Stomach (tissue), 9 donors: Measurements from ENCODE around the gene DDX54. TPM values are rescaled to one million over a fixed set of nuclear protein-coding genes. Genes with fewer than 3 reads are reported as not detected.

Experiments used
- DNase-seq, 2 donors: peaks; one replicate each; pipeline versions ENCODE4 v3.0.0 to v3.0.0-alpha.2; 2013 to 2019
- H3K27ac ChIP-seq, 5 donors: fragments of 200-600 bp in 4 of 5; sonication (generic) in 4 of 5; one replicate each; pipeline ENCODE4 v1.5.1; 2013 to 2019; ENCODE audit warnings: mild to moderate bottlenecking in 1 of 5, moderate library complexity in 1 of 5
- H3K27me3 ChIP-seq, 3 donors: fragments of 200-600 bp; sonication (generic); one replicate each; pipeline ENCODE4 v1.5.1; 2017 to 2019; ENCODE audit warnings: mixed run types in 1 of 3
- H3K36me3 ChIP-seq, 4 donors: fragments of 200-600 bp; sonication (generic); 1 replicate in 3 of 4; 2 replicates in 1 of 4; pipeline ENCODE4 v1.5.1; 2016 to 2019
- H3K4me1 ChIP-seq, 4 donors: fragments of 200-600 bp; sonication (generic); one replicate each; pipeline ENCODE4 v1.5.1; 2016 to 2019
- H3K4me3 ChIP-seq, 4 donors: fragments of 200-600 bp; sonication (generic) in 3 of 4; one replicate each; pipeline ENCODE4 v1.5.1; 2016 to 2019; ENCODE audit warnings: mild to moderate bottlenecking in 1 of 4
- H3K9me3 ChIP-seq, 4 donors: fragments of 200-600 bp; sonication (generic); one replicate each; pipeline ENCODE4 v1.5.1; 2016 to 2019
- EP300 ChIP-seq: sonication (generic); formaldehyde crosslinking; IDR thresholded peaks from one replicate; pipeline ENCODE4 v1.6.1; 2017; ENCODE audit warnings: antibody characterized with exemption
- POLR2A ChIP-seq, 4 donors: fragments of 450-650 bp; IDR thresholded peaks; one replicate each; pipeline ENCODE4 v1.6.1; 2016; ENCODE audit warnings: antibody characterized with exemption in 4 of 4, control low read depth in 2 of 4, mild to moderate bottlenecking in 1 of 4, moderate library complexity in 1 of 4
- POLR2AphosphoS5 ChIP-seq, 3 donors: sonication (generic); formaldehyde crosslinking; IDR thresholded peaks; one replicate each; pipeline ENCODE4 v1.6.1; 2016; ENCODE audit warnings: antibody characterized with exemption in 3 of 3
- WGBS, 5 donors: extraction: QIAGEN DNeasy Blood & Tissue Kit in 3 of 5; methylation state at CpG; one replicate each; pipeline versions ENCODE4 v1.1.5 to v1.1.7; 2013 to 2018; 5-methylcytosine and 5-hydroxymethylcytosine counted together
- intact Hi-C: fragments of 100-400 bp; cut with DNase I; formaldehyde crosslinking; loops from one replicate; pipeline ENCODE4 v1.15.1; 2023; ENCODE audit warnings: low total_unique reads
- polyA plus RNA-seq, 3 donors: library from polyadenylated mRNA; stranded (reverse); fragments of 200-250 nt; gene quantifications; one replicate each; pipeline ENCODE4 v1.2.3, GENCODE V29; 2013
- total RNA-seq, 5 donors: library from RNA; depleted of rRNA; stranded (reverse); fragments of >200 nt; gene quantifications; one replicate each; pipeline versions ENCODE4 v1.1.0 to v1.2.3, GENCODE V29; 2014 to 2016
- TF ChIP-seq, protein P1 (sequence below), 7 experiments: fragments of 450-650 bp in 4 of 7; fragments of 200-600 bp in 3 of 7; sonication (generic) in 3 of 7; IDR thresholded peaks; one replicate each; pipeline ENCODE4 v1.5.1; 2016 to 2019; ENCODE audit warnings: antibody characterized with exemption in 7 of 7, control low read depth in 2 of 7, mild to moderate bottlenecking in 1 of 7
- donor health status: healthy with polysubstance abuse.
- donor health status: Bipolar disorder and iron deficiency.
- donor health status: healthy.

Gene DDX54
- total and polyA plus RNA-seq, 8 donors: 14.6 to 167 (median 37.9) TPM

DNA sequence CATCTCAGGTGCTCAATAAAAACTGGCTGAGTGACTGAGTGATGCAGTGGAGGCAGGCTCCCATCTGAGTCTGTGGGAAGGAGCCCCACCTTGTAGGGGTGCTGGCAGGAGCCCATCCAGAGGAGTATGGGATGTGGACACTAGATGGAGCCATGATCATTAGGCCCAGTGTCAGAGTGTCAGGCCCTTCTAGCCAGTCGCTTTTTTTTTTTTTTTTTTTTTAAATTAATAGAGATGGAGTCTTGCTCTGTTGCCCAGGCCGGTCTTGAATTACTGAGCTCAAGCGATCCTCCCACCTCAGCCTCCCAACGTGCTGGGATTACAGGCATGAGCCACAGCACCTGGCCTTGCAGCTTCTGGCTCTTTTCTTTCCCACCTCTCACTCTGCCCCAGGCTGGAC is 11.7 kb upstream of the DDX54 start:
- 5 to 27% (median 20%) methylated on average over 4 of the region's 4 CpGs for WGBS, 5 donors
- peak; percentile 73 to 88 for DNase-seq
- Histone ChIP-seq H3K27ac (no peak overlapping the region), H3K36me3 (peaks cover 2 to 11% (median 8%) of the 10 kb centered on the region in 4 donors), H3K9me3 (no peaks in the 10 kb centered on the region), H3K27me3 (no peaks in the 10 kb centered on the region), H3K4me3 (no peak overlapping the region), H3K4me1 (peaks cover 0 to 19% (median 5%) of the 10 kb centered on the region in 4 donors)
- intact Hi-C loops: no loop called here
- peak in 1 of 3 donors; percentile 32 for TF ChIP-seq POLR2AphosphoS5 (IDR thresholded peaks at IDR 0.05)
- no peak for TF ChIP-seq POLR2A (IDR thresholded peaks at IDR 0.05)
- TF ChIP-seq EP300: no peak
- TF ChIP-seq, protein P1, sequence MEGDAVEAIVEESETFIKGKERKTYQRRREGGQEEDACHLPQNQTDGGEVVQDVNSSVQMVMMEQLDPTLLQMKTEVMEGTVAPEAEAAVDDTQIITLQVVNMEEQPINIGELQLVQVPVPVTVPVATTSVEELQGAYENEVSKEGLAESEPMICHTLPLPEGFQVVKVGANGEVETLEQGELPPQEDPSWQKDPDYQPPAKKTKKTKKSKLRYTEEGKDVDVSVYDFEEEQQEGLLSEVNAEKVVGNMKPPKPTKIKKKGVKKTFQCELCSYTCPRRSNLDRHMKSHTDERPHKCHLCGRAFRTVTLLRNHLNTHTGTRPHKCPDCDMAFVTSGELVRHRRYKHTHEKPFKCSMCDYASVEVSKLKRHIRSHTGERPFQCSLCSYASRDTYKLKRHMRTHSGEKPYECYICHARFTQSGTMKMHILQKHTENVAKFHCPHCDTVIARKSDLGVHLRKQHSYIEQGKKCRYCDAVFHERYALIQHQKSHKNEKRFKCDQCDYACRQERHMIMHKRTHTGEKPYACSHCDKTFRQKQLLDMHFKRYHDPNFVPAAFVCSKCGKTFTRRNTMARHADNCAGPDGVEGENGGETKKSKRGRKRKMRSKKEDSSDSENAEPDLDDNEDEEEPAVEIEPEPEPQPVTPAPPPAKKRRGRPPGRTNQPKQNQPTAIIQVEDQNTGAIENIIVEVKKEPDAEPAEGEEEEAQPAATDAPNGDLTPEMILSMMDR (IDR thresholded peaks at IDR 0.05): peak in 5 of 7 experiments; percentile 32 to 60 (median 42)

DNA sequence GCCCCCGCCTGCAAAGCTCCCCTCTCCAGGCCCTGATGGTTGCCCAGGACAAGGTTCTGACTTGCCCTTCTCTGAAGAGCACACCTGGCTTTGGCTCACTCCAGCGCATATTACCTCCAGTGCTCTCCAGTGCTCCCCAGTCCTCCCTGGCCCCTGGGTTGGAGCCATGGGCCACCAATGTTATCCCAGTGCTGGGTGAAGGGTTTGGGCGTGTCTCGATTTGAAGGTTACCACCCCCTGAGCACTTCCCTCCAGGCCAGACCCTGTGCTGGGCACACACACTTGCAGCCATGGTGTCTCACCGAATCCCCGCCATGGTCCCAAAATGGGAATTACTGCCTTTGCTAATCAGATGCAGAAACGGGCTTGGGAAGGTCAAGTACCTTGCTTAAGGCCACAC is 11.3 kb upstream of the DDX54 start:
- Histone ChIP-seq H3K36me3 (peaks cover 5 to 15% (median 12%) of the 10 kb centered on the region in 4 donors), H3K4me3 (no peak overlapping the region), H3K27me3 (no peaks in the 10 kb centered on the region), H3K27ac (no peak overlapping the region), H3K4me1 (peaks cover 0 to 19% (median 5%) of the 10 kb centered on the region in 4 donors), H3K9me3 (no peaks in the 10 kb centered on the region)
- intact Hi-C loops: no loop called here
- TF ChIP-seq EP300 (no peak), POLR2AphosphoS5 (IDR thresholded peaks at IDR 0.05) (no peak), POLR2A (IDR thresholded peaks at IDR 0.05) (no peak)
- TF ChIP-seq, protein P1 (IDR thresholded peaks at IDR 0.05): no peak
- whole genome bisulfite sequencing, 5 donors: 57 to 88% (median 75%) methylated on average over 4 to 7 of the region's 7 CpGs
- DNase-seq: no peak

DNA sequence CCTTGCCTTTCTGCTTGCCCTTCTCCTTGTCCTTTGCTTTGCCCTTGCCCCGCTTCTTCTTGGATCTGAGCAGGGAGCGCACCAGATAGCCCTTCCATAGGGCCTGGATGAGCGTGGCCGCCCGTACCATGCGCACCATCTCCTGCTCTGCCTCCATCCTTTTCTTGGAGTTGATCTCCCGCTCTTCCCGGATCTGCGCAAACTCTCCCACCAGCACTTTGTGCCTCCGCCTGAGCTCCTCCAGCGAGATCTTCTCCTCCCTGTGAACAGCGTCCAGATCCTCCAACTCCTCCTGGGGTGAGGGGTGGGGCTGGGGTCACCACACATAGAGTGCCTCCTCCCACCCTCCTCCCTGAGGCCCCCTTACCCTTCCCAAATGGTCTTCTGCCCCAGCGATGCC is 10.3 kb upstream of the DDX54 start:
- H3K4me1 ChIP-seq: peaks cover 0 to 19% (median 5%) of the 10 kb centered on the region in 4 donors
- WGBS, 5 donors: 89 to 95% (median 91%) methylated on average over 13 of the region's 13 CpGs
- H3K27me3 ChIP-seq: no peaks in the 10 kb centered on the region
- H3K9me3 ChIP-seq: no peaks in the 10 kb centered on the region
- peaks cover 15 to 25% (median 22%) of the 10 kb centered on the region in 4 donors for H3K36me3 ChIP-seq
- no peak overlapping the region for H3K4me3 ChIP-seq
- intact Hi-C loops: no loop called here
- no peak overlapping the region for H3K27ac ChIP-seq
- TF ChIP-seq POLR2AphosphoS5 (IDR thresholded peaks at IDR 0.05) (no peak), POLR2A (IDR thresholded peaks at IDR 0.05) (no peak), EP300 (no peak)
- TF ChIP-seq, protein P1 (IDR thresholded peaks at IDR 0.05): no peak
- DNase-seq: no peak

DNA sequence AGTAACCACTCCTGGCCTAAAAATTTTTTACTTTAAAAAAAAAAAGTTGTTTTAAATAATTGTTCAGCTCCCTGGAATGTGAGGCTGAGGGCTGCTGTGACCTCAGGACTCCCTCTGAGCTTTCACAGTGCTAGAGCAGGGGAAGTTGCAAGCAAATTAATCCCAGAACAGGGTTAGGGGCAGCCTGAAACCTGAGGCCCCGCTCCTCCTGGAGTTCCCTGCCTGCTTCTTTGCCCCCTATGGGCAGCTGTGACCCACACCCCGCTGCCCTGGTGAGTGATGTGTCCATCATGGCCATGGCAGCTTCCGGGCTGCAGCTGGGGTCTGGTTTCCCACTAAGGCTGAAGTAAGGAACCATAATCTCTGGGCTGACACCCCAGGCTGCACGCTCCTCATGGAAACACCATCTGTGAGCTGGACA is 9.7 kb upstream of the DDX54 start:
- Histone ChIP-seq H3K9me3 (no peaks in the 10 kb centered on the region), H3K36me3 (peaks cover 17 to 31% (median 28%) of the 10 kb centered on the region in 4 donors), H3K4me1 (peaks cover 0 to 19% (median 5%) of the 10 kb centered on the region in 4 donors), H3K27ac (peak overlapping the region in 1 of 5 donors; percentile 6), H3K27me3 (no peaks in the 10 kb centered on the region), H3K4me3 (no peak overlapping the region)
- 69 to 88% (median 80%) methylated on average over 4 of the region's 4 CpGs for WGBS, 5 donors
- TF ChIP-seq, protein P1 (IDR thresholded peaks at IDR 0.05): no peak
- TF ChIP-seq POLR2A (IDR thresholded peaks at IDR 0.05): no peak
- TF ChIP-seq EP300: no peak
- TF ChIP-seq POLR2AphosphoS5 (IDR thresholded peaks at IDR 0.05): no peak
- intact Hi-C loops: no loop called here
- DNase-seq: no peak
